K562 (cell line): ENCODE data around the gene GRK1. TPM values are rescaled to one million over a fixed set of nuclear protein-coding genes. Genes with fewer than 3 reads are reported as not detected.

Experiments
- ATAC-seq: fragments of 200-7000 bp; cut with Tn5 transposase; 3 replicates; pipeline ENCODE4 v1.9.1; 2020; ENCODE audit warnings: moderate library complexity
- BruUV-seq: library from RNA; stranded (reverse); fragments of 400-500 nt; replicated peaks from 2 replicates; lab custom pipeline; 2021; lab: Mats Ljungman, UMichigan
- CTCF ChIA-PET: fragments of 300-600 bp; formaldehyde crosslinking; extraction: SDS; loops from one replicate; lab custom pipeline; 2021; ENCODE audit warnings: low intra/inter-chr PET ratio; lab: Yijun Ruan, JAX
- POLR2A ChIA-PET: fragments of 300-600, 350-650 bp; sonication (Branson Sonifier 250); formaldehyde crosslinking; extraction: SDS; loops from one replicate; lab custom pipeline; 2021; ENCODE audit warnings: antibody characterized with exemption, inconsistent platforms; lab: Yijun Ruan, JAX
- DNase-seq, 4 experiments: peaks; one replicate each; pipeline versions ENCODE4 v3.0.0 to v3.0.0-alpha.2; 2011 to 2018; ENCODE audit warnings: low spot score in 3 of 4, mixed read lengths in 3 of 4; ENCODE audit errors: extremely low read depth in 1 of 4
- FAIRE-seq: peaks from 2 replicates; lab custom pipeline; 2011; peaks lifted over from hg19 to GRCh38; lab: Jason Lieb, UNC
- H2AFZ ChIP-seq: 2 replicates; pipeline ENCODE4 v1.6.0; 2011; ENCODE audit warnings: low read depth, low read length, control low read depth, inconsistent platforms
- H3K27ac ChIP-seq: fragments of 200-600 bp; 3 replicates; pipeline ENCODE4 v1.8.0; 2011; ENCODE audit warnings: low read depth, mild to moderate bottlenecking, control low read depth, inconsistent platforms, low read length, moderate library complexity, mixed read lengths; ENCODE audit errors: extremely low read depth
- H3K27me3 ChIP-seq, 2 experiments: fragments of 300-600 bp in 1 of 2; 2 replicates in 1 of 2; 3 replicates in 1 of 2; pipeline versions ENCODE4 v1.6.0 to v1.8.0; 2011; ENCODE audit warnings: inconsistent platforms in 2 of 2, low read length in 2 of 2, mild to moderate bottlenecking in 1 of 2, mixed read lengths in 1 of 2, moderate library complexity in 1 of 2; ENCODE audit not compliant: control insufficient read depth in 2 of 2, insufficient read depth in 2 of 2
- H3K36me3 ChIP-seq: fragments of 300-600 bp; 3 replicates; pipeline ENCODE4 v1.8.0; 2011; ENCODE audit warnings: mild to moderate bottlenecking, low read length, inconsistent platforms; ENCODE audit not compliant: control insufficient read depth, insufficient read depth
- H3K4me1 ChIP-seq, 2 experiments: fragments of 200-600 bp in 1 of 2; replicated peaks in 1 of 2; 2 replicates in 1 of 2; 3 replicates in 1 of 2; pipeline versions ENCODE4 v1.5.1 to v1.8.0; 2011; ENCODE audit warnings: inconsistent platforms in 2 of 2, low read length in 2 of 2, mild to moderate bottlenecking in 1 of 2, mixed read lengths in 1 of 2, moderate library complexity in 1 of 2; ENCODE audit not compliant: control insufficient read depth in 2 of 2, insufficient read depth in 2 of 2
- H3K4me2 ChIP-seq: 2 replicates; pipeline ENCODE4 v1.6.1; 2011; ENCODE audit warnings: low read length, control low read depth, inconsistent platforms, mixed read lengths; ENCODE audit not compliant: insufficient read depth
- H3K4me3 ChIP-seq: fragments of 200-600 bp; sonication (generic), shearing (Covaris generic); 2 replicates; pipeline ENCODE4 v1.5.1; 2016; ENCODE audit warnings: control low read depth, inconsistent platforms
- H3K79me2 ChIP-seq: fragments of 200-600 bp; 3 replicates; pipeline ENCODE4 v1.8.0; 2011; ENCODE audit warnings: low read length, inconsistent platforms; ENCODE audit not compliant: control insufficient read depth, insufficient read depth
- H3K9ac ChIP-seq, 2 experiments: 2 replicates each; pipeline versions ENCODE4 v1.6.0 to v1.6.1; 2011; ENCODE audit warnings: low read depth in 2 of 2, low read length in 2 of 2, control low read depth in 1 of 2, inconsistent platforms in 1 of 2, mild to moderate bottlenecking in 1 of 2, mixed read lengths in 1 of 2; ENCODE audit not compliant: insufficient read depth in 1 of 2
- H3K9me1 ChIP-seq: one replicate; pipeline ENCODE4 v1.6.0; 2011; ENCODE audit warnings: inconsistent platforms, mild to moderate bottlenecking, low read length, moderate library complexity; ENCODE audit not compliant: control insufficient read depth, insufficient read depth
- H3K9me3 ChIP-seq: replicated peaks from 2 replicates; pipeline ENCODE4 v1.5.1; 2011; ENCODE audit warnings: low read depth, low read length, inconsistent platforms; ENCODE audit not compliant: control insufficient read depth, insufficient read depth
- H4K20me1 ChIP-seq: replicated peaks from 2 replicates; pipeline ENCODE4 v1.6.1; 2011; ENCODE audit warnings: low read length, inconsistent platforms, mixed read lengths; ENCODE audit not compliant: control insufficient read depth, insufficient read depth
- BMI1 ChIP-seq: fragments of 150-350 bp; IDR thresholded peaks from 2 replicates; pipeline ENCODE4 v1.6.1; 2014; ENCODE audit warnings: low read length
- CREB1 ChIP-seq, 2 experiments: sonication (generic) in 1 of 2; formaldehyde crosslinking in 1 of 2; IDR thresholded peaks; 2 replicates each; pipeline versions ENCODE4 v1.6.1 to v1.8.0; 2012 to 2022; ENCODE audit warnings: inconsistent platforms in 1 of 2, mild to moderate bottlenecking in 1 of 2, missing genetic modification reagents in 1 of 2, moderate library complexity in 1 of 2
- CXXC5 ChIP-seq: fragments of 250-450 bp; sonication (Bioruptor Pico); IDR thresholded peaks from 2 replicates; pipeline ENCODE4 v1.8.0; 2022; ENCODE audit warnings: inconsistent platforms, mild to moderate bottlenecking, moderate library complexity
- EZH2 ChIP-seq: IDR thresholded peaks from 2 replicates; pipeline ENCODE4 v1.6.1; 2012; ENCODE audit warnings: low read depth, mild to moderate bottlenecking, inconsistent platforms, low read length, borderline replicate concordance
- JUND ChIP-seq, 2 experiments: IDR thresholded peaks; 2 replicates in 1 of 2; 3 replicates in 1 of 2; pipeline ENCODE4 v1.6.1; 2011; ENCODE audit warnings: borderline replicate concordance in 2 of 2, low read depth in 2 of 2, low read length in 2 of 2, improper control_type of control experiment in 1 of 2, missing biosample characterization in 1 of 2, missing genetic modification characterization in 1 of 2, missing genetic modification reagents in 1 of 2
- L3MBTL2 ChIP-seq: fragments of 450-650 bp; IDR thresholded peaks from 2 replicates; pipeline ENCODE4 v1.6.1; 2016; ENCODE audit warnings: mild to moderate bottlenecking, moderate library complexity
- PTBP1 ChIP-seq: fragments of 200-400 bp; formaldehyde crosslinking; IDR thresholded peaks from 2 replicates; pipeline ENCODE4 v1.6.1; 2017; ENCODE audit warnings: low read depth, low read length
- SP2 ChIP-seq: IDR thresholded peaks from 2 replicates; pipeline ENCODE4 v1.6.1; 2011; ENCODE audit warnings: mild to moderate bottlenecking, low read depth, low read length, moderate library complexity; ENCODE audit not compliant: poor library complexity, severe bottlenecking; ENCODE audit errors: extremely low read depth
- ZNF444 ChIP-seq: fragments of 250-450 bp; sonication (Bioruptor Pico); IDR thresholded peaks from 2 replicates; pipeline ENCODE4 v1.4.0; 2020; ENCODE audit warnings: mild to moderate bottlenecking, moderate library complexity
- ZNF780A ChIP-seq: fragments of 250-450 bp; sonication (Bioruptor Pico); IDR thresholded peaks from 2 replicates; pipeline ENCODE4 v1.5.0; 2021; ENCODE audit warnings: mild to moderate bottlenecking
- ZNF830 ChIP-seq: fragments of 250-450 bp; sonication (Bioruptor Pico); IDR thresholded peaks from 2 replicates; pipeline ENCODE4 v1.5.0; 2021; ENCODE audit warnings: mild to moderate bottlenecking
- WGBS: fragments of 100-300 bp; shearing (Covaris generic); methylation state at CpG from one replicate; pipeline ENCODE4 v1.1.6; 2016; ENCODE audit warnings: low coverage, mixed read lengths; ENCODE audit not compliant: insufficient coverage; ENCODE audit errors: missing lambda C conversion rate; 5-methylcytosine and 5-hydroxymethylcytosine counted together
- in situ Hi-C: fragments of 300-500 bp; cut with MboI; formaldehyde crosslinking; loops from 4 replicates; pipeline ENCODE4 v1.15.0; 2018; ENCODE audit warnings: inconsistent platforms, mixed read lengths
- intact Hi-C: fragments of 100-400 bp; cut with micrococcal nuclease; formaldehyde crosslinking; loops from 2 replicates; pipeline ENCODE4 v1.14.2; 2022
- polyA plus RNA-seq, 8 experiments: library from polyadenylated mRNA; depleted of rRNA in 4 of 8; stranded (reverse) in 5 of 8; unstranded in 3 of 8; fragments of >200 nt; fragmentation: Nextera tagmentation in 2 of 8; fragmentation: Illumina TruSeq in 1 of 8; extraction: Ambion mirVana in 2 of 8; extraction: Trizol in 1 of 8; gene quantifications; 2 replicates each; pipeline versions ENCODE4 v1.2.1 to v1.2.3, GENCODE V29; 2011 to 2014; ENCODE audit warnings: inconsistent platforms in 1 of 8, missing spikeins in 1 of 8
- total RNA-seq, 7 experiments: library from RNA; depleted of rRNA in 6 of 7; stranded (reverse); fragments of >200 nt in 6 of 7; fragmentation: Illumina TruSeq in 2 of 7; extraction: Trizol in 2 of 7; gene quantifications; 2 replicates each; pipeline versions ENCODE4 v1.2.1 to v1.2.3, GENCODE V29; 2011 to 2021; ENCODE audit warnings: low replicate concordance in 1 of 7
- TF ChIP-seq, protein P1 (sequence below): fragments of 250-450 bp; sonication (Bioruptor Pico); IDR thresholded peaks from 2 replicates; pipeline ENCODE4 v1.6.1; 2021; ENCODE audit warnings: mild to moderate bottlenecking
- TF ChIP-seq, protein P2 (sequence below): fragments of 450-650 bp; formaldehyde crosslinking; conservative IDR thresholded peaks from 2 replicates; pipeline ENCODE4 v1.4.0; 2022; ENCODE audit warnings: mild to moderate bottlenecking, missing genetic modification characterization
- TF ChIP-seq, protein P3 (sequence below): fragments of 450-650 bp; IDR thresholded peaks from 2 replicates; pipeline ENCODE4 v1.6.1; 2016; ENCODE audit warnings: missing biosample characterization, missing genetic modification characterization
- TF ChIP-seq, protein P4 (sequence below): fragments of 250-450 bp; sonication (Bioruptor Pico); IDR thresholded peaks from 2 replicates; pipeline ENCODE4 v1.5.1; 2021; ENCODE audit warnings: mild to moderate bottlenecking
- TF ChIP-seq, protein P5 (sequence below), 2 experiments: fragments of 450-650 bp in 1 of 2; sonication (generic) in 1 of 2; formaldehyde crosslinking; conservative IDR thresholded peaks; 2 replicates each; pipeline versions ENCODE4 v1.4.0 to v1.8.1; 2020 to 2022; ENCODE audit warnings: mild to moderate bottlenecking in 1 of 2, missing genetic modification reagents in 1 of 2

GRK1 gene
- total and polyA plus RNA-seq, 9 of the 15 experiments (the other 6 are each of a cell fraction or from before 2014, with no cell fraction given), result 0.09 TPM; not detected in 8

DNA sequence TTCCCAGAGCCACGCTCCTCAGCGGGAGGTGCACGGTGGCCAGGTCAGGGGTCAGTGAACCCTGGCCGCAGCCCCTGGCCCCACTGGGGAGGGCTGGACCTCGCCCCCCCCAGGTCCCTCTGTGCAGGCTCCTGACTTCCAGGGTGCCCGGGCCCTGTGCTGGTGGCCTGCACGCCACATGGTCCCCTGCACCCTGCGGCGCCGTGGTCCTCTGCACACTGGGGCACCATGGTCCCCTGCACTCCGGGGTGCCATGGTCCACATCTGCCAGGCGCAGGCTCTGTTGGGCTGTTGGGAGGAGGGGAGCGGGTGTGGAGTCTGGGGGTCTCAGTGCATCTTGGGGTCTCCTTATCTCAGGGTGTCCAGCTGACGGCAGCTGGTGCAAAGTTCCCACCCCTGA, 68.7 kb downstream of the GRK1 start (continued):
- no peak for TF ChIP-seq CREB1 (IDR thresholded peaks at IDR 0.05)
- TF ChIP-seq CREB1 (CRISPR knock-in tag; IDR thresholded peaks at IDR 0.05), result no peak
- TF ChIP-seq, protein P1, sequence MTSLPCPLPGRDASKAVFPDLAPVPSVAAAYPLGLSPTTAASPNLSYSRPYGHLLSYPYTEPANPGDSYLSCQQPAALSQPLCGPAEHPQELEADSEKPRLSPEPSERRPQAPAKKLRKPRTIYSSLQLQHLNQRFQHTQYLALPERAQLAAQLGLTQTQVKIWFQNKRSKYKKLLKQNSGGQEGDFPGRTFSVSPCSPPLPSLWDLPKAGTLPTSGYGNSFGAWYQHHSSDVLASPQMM (CRISPR knock-in tag), result no peak
- no peak for TF ChIP-seq PTBP1
- TF ChIP-seq BMI1, result no peak

DNA sequence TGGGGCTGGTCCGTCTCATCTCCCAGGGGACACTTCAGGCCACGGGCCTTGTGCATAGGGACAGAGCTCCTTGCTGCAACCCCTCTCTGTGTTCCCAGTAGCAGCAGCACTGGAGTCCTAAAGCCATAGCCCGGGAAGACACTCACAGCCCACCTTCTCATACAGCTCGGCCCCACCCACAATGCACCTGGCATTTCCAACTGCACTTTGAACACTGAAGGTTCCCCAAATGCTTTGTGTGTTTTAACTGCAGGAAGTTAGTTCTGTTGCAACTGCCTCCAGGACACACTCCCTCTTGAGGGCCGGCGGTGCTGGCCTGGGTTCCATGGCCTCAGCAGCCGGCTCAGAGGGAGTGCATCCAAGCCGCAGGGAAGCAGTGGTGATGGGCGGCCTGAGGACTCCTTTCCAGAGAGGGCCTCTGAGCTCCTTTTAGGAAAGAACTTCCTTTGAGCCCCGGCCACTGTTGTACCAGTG, 69.3 kb downstream of the GRK1 start:
- DNase-seq, result no peak
- no peak overlapping the region for H3K9ac ChIP-seq
- ChIA-PET CTCF (no interaction called here), POLR2A (no interaction called here)
- FAIRE-seq, result no peak
- BruUV-seq, result no TSS peak
- ATAC-seq, result no peak
- peaks cover 0 to 11% of the 10 kb centered on the region in 2 experiments; a peak in 1 of 5 replicates for H3K4me1 ChIP-seq
- no peak overlapping the region for H3K4me2 ChIP-seq
- H3K9me3 ChIP-seq, result no peaks in the 10 kb centered on the region
- in situ Hi-C loops, result loop anchor here (10.0 kb wide), 1 partner anchor 189 kb away; no protein-coding TSS in a partner anchor
- no peaks in the 10 kb centered on the region for H3K36me3 ChIP-seq
- no peak overlapping the region for H3K4me3 ChIP-seq
- no peaks in the 10 kb centered on the region for H3K79me2 ChIP-seq
- no peak overlapping the region for H2AFZ ChIP-seq
- no peaks in the 10 kb centered on the region for H4K20me1 ChIP-seq
- intact Hi-C loops, result no loop called here
- H3K27me3 ChIP-seq, result peaks cover 18 to 56% of the 10 kb centered on the region in 2 experiments; a peak in 4 of 5 replicates
- no peak overlapping the region for H3K27ac ChIP-seq
- 5% methylated on average over 10 of the region's 10 CpGs for WGBS
- no peaks in the 10 kb centered on the region for H3K9me1 ChIP-seq
- TF ChIP-seq L3MBTL2 (no peak), SP2 (no peak), ZNF780A (CRISPR knock-in tag) (no peak), ZNF444 (no peak), CXXC5 (no peak), JUND (IDR thresholded peaks at IDR 0.05; ENCODE audit: borderline replicate concordance, low read depth, low read length) (no peak), JUND (tag; IDR thresholded peaks at IDR 0.05; ENCODE audit: borderline replicate concordance, low read depth, low read length) (no peak), ZNF830 (CRISPR knock-in tag) (no peak), EZH2 (no peak)
- TF ChIP-seq, protein P2, sequence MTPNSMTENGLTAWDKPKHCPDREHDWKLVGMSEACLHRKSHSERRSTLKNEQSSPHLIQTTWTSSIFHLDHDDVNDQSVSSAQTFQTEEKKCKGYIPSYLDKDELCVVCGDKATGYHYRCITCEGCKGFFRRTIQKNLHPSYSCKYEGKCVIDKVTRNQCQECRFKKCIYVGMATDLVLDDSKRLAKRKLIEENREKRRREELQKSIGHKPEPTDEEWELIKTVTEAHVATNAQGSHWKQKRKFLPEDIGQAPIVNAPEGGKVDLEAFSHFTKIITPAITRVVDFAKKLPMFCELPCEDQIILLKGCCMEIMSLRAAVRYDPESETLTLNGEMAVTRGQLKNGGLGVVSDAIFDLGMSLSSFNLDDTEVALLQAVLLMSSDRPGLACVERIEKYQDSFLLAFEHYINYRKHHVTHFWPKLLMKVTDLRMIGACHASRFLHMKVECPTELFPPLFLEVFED (CRISPR knock-in tag), result no peak
- TF ChIP-seq, protein P3, sequence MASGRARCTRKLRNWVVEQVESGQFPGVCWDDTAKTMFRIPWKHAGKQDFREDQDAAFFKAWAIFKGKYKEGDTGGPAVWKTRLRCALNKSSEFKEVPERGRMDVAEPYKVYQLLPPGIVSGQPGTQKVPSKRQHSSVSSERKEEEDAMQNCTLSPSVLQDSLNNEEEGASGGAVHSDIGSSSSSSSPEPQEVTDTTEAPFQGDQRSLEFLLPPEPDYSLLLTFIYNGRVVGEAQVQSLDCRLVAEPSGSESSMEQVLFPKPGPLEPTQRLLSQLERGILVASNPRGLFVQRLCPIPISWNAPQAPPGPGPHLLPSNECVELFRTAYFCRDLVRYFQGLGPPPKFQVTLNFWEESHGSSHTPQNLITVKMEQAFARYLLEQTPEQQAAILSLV, result no peak
- TF ChIP-seq, protein P4, sequence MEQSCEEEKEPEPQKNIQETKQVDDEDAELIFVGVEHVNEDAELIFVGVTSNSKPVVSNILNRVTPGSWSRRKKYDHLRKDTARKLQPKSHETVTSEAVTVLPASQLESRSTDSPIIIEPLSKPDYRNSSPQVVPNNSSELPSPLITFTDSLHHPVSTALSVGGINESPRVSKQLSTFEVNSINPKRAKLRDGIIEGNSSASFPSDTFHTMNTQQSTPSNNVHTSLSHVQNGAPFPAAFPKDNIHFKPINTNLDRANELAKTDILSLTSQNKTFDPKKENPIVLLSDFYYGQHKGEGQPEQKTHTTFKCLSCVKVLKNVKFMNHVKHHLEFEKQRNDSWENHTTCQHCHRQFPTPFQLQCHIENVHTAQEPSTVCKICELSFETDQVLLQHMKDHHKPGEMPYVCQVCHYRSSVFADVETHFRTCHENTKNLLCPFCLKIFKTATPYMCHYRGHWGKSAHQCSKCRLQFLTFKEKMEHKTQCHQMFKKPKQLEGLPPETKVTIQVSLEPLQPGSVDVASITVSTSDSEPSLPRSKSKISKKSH (CRISPR knock-in tag), result no peak
- TF ChIP-seq, protein P5, sequence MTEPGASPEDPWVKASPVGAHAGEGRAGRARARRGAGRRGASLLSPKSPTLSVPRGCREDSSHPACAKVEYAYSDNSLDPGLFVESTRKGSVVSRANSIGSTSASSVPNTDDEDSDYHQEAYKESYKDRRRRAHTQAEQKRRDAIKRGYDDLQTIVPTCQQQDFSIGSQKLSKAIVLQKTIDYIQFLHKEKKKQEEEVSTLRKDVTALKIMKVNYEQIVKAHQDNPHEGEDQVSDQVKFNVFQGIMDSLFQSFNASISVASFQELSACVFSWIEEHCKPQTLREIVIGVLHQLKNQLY (CRISPR knock-in tag; conservative IDR thresholded peaks at IDR 0.05), result no peak
